PFSK-1 (cell line): ENCODE results near the gene CUBN.

Experiments
- FOXP2 ChIP-seq: optimal IDR thresholded peaks from 2 replicates; pipeline ENCODE3; 2011; ENCODE audit warnings: borderline replicate concordance, control low read depth, inconsistent platforms; ENCODE audit not compliant: insufficient read depth; ENCODE audit errors: extremely low read length, extremely low read depth
- POLR2AphosphoS5 ChIP-seq: IDR thresholded peaks from 2 replicates; pipeline ENCODE4 v1.6.1; 2012; ENCODE audit warnings: low read depth, mild to moderate bottlenecking, control low read depth, low read length, moderate library complexity
- SIN3A ChIP-seq: IDR thresholded peaks from 2 replicates; pipeline ENCODE4 v1.6.1; 2012; ENCODE audit warnings: mild to moderate bottlenecking, low read length, moderate library complexity, borderline replicate concordance; ENCODE audit not compliant: insufficient read depth
- TAF1 ChIP-seq: IDR thresholded peaks from 2 replicates; pipeline ENCODE4 v1.6.1; 2012; ENCODE audit warnings: low read length, control low read depth, borderline replicate concordance; ENCODE audit not compliant: insufficient read depth
- TF ChIP-seq, protein P1 (sequence below), 2 experiments: IDR thresholded peaks; 2 replicates each; pipeline versions ENCODE4 v1.6.1 to v1.8.0; 2011 to 2012; ENCODE audit warnings: low read depth in 2 of 2, low read length in 2 of 2, control low read depth in 1 of 2, inconsistent platforms in 1 of 2, mild to moderate bottlenecking in 1 of 2, moderate library complexity in 1 of 2; ENCODE audit not compliant: insufficient read depth in 1 of 2

CUBN gene

DNA sequence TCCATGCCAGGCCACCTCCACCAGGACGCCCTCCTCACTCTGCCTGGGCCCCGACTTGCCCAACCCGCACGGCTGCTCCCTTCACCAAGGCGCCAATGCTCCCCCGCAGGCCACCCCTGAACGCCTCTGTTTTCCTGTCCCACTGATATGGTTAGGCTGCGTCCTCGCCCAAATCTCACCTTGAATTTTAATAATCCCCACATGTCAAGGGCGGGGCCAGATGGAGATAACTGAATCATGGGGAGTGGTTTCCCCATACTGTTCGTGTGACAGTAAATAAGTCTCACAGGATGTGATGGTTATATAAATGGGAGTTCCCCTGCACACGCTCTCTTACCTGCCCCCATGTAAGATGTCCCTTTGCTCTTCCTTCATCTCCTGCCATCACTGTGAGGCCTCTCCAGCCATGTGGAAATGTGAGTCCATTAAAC lies 342.2 kb downstream of the CUBN start:
- TF ChIP-seq SIN3A (no peak), TAF1 (no peak), FOXP2 (no peak), POLR2AphosphoS5 (no peak)
- TF ChIP-seq, protein P1, sequence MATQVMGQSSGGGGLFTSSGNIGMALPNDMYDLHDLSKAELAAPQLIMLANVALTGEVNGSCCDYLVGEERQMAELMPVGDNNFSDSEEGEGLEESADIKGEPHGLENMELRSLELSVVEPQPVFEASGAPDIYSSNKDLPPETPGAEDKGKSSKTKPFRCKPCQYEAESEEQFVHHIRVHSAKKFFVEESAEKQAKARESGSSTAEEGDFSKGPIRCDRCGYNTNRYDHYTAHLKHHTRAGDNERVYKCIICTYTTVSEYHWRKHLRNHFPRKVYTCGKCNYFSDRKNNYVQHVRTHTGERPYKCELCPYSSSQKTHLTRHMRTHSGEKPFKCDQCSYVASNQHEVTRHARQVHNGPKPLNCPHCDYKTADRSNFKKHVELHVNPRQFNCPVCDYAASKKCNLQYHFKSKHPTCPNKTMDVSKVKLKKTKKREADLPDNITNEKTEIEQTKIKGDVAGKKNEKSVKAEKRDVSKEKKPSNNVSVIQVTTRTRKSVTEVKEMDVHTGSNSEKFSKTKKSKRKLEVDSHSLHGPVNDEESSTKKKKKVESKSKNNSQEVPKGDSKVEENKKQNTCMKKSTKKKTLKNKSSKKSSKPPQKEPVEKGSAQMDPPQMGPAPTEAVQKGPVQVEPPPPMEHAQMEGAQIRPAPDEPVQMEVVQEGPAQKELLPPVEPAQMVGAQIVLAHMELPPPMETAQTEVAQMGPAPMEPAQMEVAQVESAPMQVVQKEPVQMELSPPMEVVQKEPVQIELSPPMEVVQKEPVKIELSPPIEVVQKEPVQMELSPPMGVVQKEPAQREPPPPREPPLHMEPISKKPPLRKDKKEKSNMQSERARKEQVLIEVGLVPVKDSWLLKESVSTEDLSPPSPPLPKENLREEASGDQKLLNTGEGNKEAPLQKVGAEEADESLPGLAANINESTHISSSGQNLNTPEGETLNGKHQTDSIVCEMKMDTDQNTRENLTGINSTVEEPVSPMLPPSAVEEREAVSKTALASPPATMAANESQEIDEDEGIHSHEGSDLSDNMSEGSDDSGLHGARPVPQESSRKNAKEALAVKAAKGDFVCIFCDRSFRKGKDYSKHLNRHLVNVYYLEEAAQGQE (IDR thresholded peaks at IDR 0.05; ENCODE audit: insufficient read depth in 1 of 2, low read depth in 2 of 2, low read length in 2 of 2): no peak

DNA sequence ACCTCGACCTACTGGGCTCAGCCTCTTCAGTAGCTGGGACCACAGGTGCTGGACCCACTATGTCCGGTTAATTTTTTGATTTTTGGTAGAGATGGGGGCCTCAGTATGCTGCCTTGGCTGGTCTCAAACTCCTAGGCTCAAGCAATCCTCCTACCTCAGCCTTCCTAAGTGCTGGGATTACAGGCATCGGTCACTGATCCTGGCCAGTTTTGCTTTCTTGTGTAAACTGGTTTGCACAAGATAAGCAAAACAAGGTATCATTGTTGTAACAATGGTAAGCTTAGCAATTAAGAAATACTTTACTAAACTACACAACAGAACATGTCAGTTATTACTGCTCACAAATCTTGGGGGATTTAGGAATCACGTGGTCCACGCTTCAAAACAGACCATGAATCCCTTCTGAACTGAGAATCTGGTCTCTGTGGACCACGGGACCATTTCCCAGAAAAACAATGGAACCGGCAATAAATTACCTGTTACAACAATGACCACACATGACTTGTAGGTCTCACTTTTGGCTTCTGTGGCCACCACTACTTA lies 349.2 kb downstream of the CUBN start:
- TF ChIP-seq POLR2AphosphoS5: no peak
- no peak for TF ChIP-seq SIN3A

DNA sequence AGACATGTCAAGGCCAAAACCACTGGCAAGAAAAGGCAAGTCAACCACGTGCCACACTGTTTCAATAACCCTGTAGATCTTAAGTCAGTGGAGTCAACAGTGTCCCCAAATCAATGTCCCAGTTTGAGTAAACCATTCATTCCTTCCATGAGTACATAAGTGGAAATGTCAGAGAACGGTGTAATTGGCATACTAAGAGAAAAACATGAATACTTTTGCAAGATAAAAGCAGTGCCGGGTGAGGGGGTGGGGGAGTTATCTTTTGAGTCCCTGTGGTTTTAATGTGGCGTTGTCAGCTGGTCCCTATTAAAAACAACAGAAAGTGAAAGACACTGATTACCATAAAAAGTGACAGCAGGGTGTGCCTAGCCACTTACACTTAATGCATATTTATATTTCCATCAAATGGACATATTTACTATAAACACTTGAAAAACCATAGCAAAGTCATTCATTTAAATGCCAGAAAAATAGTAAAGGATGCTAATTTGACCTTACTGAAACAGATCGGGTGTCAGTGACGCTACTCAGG lies 350.2 kb downstream of the CUBN start:
- TF ChIP-seq TAF1 (no peak), FOXP2 (no peak), SIN3A (no peak), POLR2AphosphoS5 (no peak)
- TF ChIP-seq, protein P1 (IDR thresholded peaks at IDR 0.05; ENCODE audit: insufficient read depth in 1 of 2, low read depth in 2 of 2, low read length in 2 of 2): no peak

DNA sequence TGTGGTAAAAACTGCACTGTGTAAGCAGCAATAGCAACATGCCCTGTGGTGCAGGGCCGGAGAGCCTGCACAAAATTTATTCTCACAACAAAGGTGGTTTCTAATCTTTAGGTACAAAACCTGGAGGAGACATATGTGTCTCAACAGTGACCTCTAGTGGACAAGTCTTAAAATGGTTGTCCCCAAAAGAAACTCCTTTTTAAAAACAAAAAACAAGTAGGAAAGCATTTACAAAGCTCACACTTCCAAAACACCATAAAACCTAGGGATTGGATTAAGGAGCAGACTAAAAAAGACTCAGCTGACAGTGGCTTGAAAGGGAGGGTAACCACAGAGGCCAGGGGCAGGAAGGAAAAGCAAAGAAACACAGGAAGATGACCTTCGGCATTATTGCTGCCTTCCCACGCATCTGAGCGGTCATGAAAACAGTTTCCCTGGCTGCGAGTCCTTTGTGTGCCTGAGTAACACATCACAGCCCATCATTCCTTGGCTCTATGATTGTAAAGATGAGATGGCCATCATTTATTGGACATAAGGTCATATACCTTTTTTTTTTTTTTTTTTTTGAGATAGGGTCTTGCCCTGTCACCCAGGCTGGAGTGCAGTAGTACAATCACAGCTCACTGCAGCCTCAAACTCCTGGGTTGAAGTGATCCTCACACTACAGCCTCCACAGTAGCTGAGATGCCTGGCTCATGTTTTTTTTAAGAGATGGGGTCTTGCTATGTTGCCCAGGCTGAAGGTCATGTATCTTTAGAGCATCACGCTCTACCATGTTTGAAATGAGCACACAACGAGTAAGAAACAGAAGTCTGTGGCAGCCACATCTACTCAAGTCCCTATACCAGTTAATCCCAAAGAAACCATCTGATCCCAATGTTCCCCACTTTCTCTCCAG lies 351.9 kb downstream of the CUBN start:
- TF ChIP-seq SIN3A (no peak), POLR2AphosphoS5 (no peak), FOXP2 (no peak)
- TF ChIP-seq, protein P1 (IDR thresholded peaks at IDR 0.05; ENCODE audit: insufficient read depth in 1 of 2, low read depth in 2 of 2, low read length in 2 of 2): no peak

DNA sequence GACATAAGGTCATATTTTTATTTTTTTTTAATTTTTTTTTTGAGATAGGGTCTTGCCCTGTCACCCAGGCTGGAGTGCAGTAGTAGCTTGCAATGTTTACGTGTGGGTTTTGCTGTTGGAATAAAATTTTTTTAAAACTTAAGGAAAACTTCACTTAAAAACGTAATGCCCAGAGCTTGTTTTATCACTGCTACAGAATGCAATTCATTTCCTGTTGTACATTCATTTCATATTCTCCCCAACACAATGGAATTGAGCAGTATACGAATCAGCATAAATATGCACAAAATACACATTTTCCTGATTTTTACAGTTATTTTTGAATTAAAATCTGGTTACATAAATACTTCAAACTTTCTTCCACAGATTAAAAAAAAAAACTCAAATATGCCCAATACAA lies 352.7 kb downstream of the CUBN start:
- TF ChIP-seq SIN3A (no peak), POLR2AphosphoS5 (no peak), FOXP2 (no peak), TAF1 (no peak)
- TF ChIP-seq, protein P1 (IDR thresholded peaks at IDR 0.05; ENCODE audit: insufficient read depth in 1 of 2, low read depth in 2 of 2, low read length in 2 of 2): no peak
